Activated CD8-positive, alpha-beta T cell treated with anti-CD3 and anti-CD28 coated beads for 36 hours (primary cell): ENCODE results near the gene STX1A. TPM values are rescaled to one million over a fixed set of nuclear protein-coding genes. Genes with fewer than 3 reads are reported as not detected.
A peak's percentile ranks its signal among the peaks of the same experiment; 100 is the strongest.

ENCODE experiments used
- ATAC-seq: fragments of 200-7000 bp; cut with Tn5 transposase; one replicate; pipeline ENCODE4 v1.10.0; 2021; ENCODE audit warnings: mild to moderate bottlenecking, moderate library complexity
- CTCF ChIA-PET: fragments of 350-600 bp; sonication (Branson Sonifier 250); formaldehyde crosslinking; loops from one replicate; lab custom pipeline; 2021; ENCODE audit warnings: antibody characterized with exemption; lab: Charles Lee
- POLR2A ChIA-PET: fragments of 350-600 bp; sonication (Branson Sonifier 250); formaldehyde crosslinking; loops from one replicate; lab custom pipeline; 2021; ENCODE audit warnings: antibody characterized with exemption; lab: Charles Lee
- DNase-seq: peaks from one replicate; pipeline ENCODE4 v3.0.0-alpha.2; 2020
- H3K27ac Mint-ChIP-seq: one replicate; pipeline ENCODE4 v1.8.0; 2021; ENCODE audit warnings: mild to moderate bottlenecking, mixed read lengths
- H3K27me3 Mint-ChIP-seq: one replicate; pipeline ENCODE4 v1.8.0; 2021; ENCODE audit warnings: mixed read lengths
- H3K36me3 Mint-ChIP-seq: one replicate; pipeline ENCODE4 v1.8.0; 2021; ENCODE audit warnings: low read depth, mixed read lengths
- H3K4me1 Mint-ChIP-seq: one replicate; pipeline ENCODE4 v1.8.0; 2021; ENCODE audit warnings: low read depth, mixed read lengths
- H3K4me3 Mint-ChIP-seq: one replicate; pipeline ENCODE4 v1.8.0; 2021; ENCODE audit warnings: mild to moderate bottlenecking, moderate library complexity, mixed read lengths
- H3K9me3 Mint-ChIP-seq: one replicate; pipeline ENCODE4 v1.8.0; 2021; ENCODE audit warnings: mixed read lengths
- CTCF ChIP-seq: fragments of 200-600 bp; IDR thresholded peaks from one replicate; pipeline ENCODE4 v1.8.0; 2022; ENCODE audit warnings: antibody characterized with exemption, mild to moderate bottlenecking
- intact Hi-C: fragments of 100-400 bp; cut with micrococcal nuclease; formaldehyde crosslinking; loops from one replicate; pipeline ENCODE4 v1.10.0; 2022
- total RNA-seq, 2 experiments: library from RNA; stranded (reverse); gene quantifications; one replicate each; pipeline ENCODE4 v1.2.3, GENCODE V29; 2021

STX1A gene
- total RNA-seq, 2 experiments from 2014 or later, result 11.4 to 11.5 TPM

GRCh38 chr7:73736885-73737284 is 17.4 kb upstream of the STX1A start:
- ChIA-PET POLR2A (interaction anchor here (1.3 to 2.1 kb wide), 2 partner anchors 17 to 40 kb away, joined by 3 to 7 read pairs; partner anchors contain the start of gene STX1A), CTCF (interaction anchor here (1.5 to 5.2 kb wide), 4 partner anchors 36 to 130 kb away, joined by 5 to 84 read pairs (median 12); partner anchors contain the start of gene VPS37D)
- no peak overlapping the region for H3K27ac Mint-ChIP-seq
- no peak for ATAC-seq
- TF ChIP-seq CTCF, result no peak
- H3K9me3 Mint-ChIP-seq, result no peaks in the 10 kb centered on the region
- intact Hi-C loops, result no loop called here
- H3K4me3 Mint-ChIP-seq, result peak overlapping the region; percentile 93
- peaks cover 6% of the 10 kb centered on the region for H3K36me3 Mint-ChIP-seq
- peaks cover 4% of the 10 kb centered on the region for H3K4me1 Mint-ChIP-seq
- no peak for DNase-seq
- H3K27me3 Mint-ChIP-seq, result peaks cover 2% of the 10 kb centered on the region

GRCh38 chr7:73735528-73735905 is 16.0 kb upstream of the STX1A start:
- Mint-ChIP-seq H3K36me3 (peaks cover 6% of the 10 kb centered on the region), H3K27ac (no peak overlapping the region), H3K9me3 (no peaks in the 10 kb centered on the region), H3K27me3 (peaks cover 2% of the 10 kb centered on the region), H3K4me3 (no peak overlapping the region), H3K4me1 (peaks cover 4% of the 10 kb centered on the region)
- POLR2A ChIA-PET, result interaction anchor here (0.6 to 1.4 kb wide), 3 partner anchors 30 to 214 kb away, joined by 3 to 5 read pairs (median 3); partner anchors contain the start of gene BAZ1B
- ATAC-seq, result no peak
- CTCF ChIA-PET, result interaction anchor here (0.7 to 5.2 kb wide), 14 partner anchors 9 to 157 kb away, joined by 3 to 84 read pairs (median 4); partner anchors contain the start of gene TBL2
- TF ChIP-seq CTCF, result no peak
- intact Hi-C loops, result no loop called here
- DNase-seq, result no peak

- Mint-ChIP-seq H3K9me3 (no peaks in the 10 kb centered on the region), H3K27me3 (peaks cover 2% of the 10 kb centered on the region), H3K27ac (peak overlapping the region; percentile 27)
Measured at GRCh38 chr7:73734619-73735527, 15.4 kb upstream of the STX1A start.

GRCh38 chr7:73732397-73732796 is 12.9 kb upstream of the STX1A start:
- intact Hi-C loops, result no loop called here
- Mint-ChIP-seq H3K27me3 (peaks cover 8% of the 10 kb centered on the region), H3K36me3 (peaks cover 6% of the 10 kb centered on the region), H3K27ac (no peak overlapping the region), H3K4me3 (no peak overlapping the region), H3K4me1 (peaks cover 4% of the 10 kb centered on the region), H3K9me3 (no peaks in the 10 kb centered on the region)
- no peak for TF ChIP-seq CTCF
- CTCF ChIA-PET, result interaction anchor here (1.0 to 2.7 kb wide), 2 partner anchors 107 to 126 kb away, joined by 3 to 16 read pairs; partner anchors contain the start of gene MLXIPL
- POLR2A ChIA-PET, result no interaction called here
- no peak for ATAC-seq
- DNase-seq, result no peak

More at GRCh38 chr7:73734619-73735527, 15.4 kb upstream of the STX1A start:
- TF ChIP-seq CTCF, result peak; percentile 69
- ChIA-PET POLR2A (interaction anchor here (0.6 to 1.4 kb wide), 4 partner anchors 17 to 213 kb away, joined by 3 to 5 read pairs (median 3); partner anchors contain the start of gene BAZ1B), CTCF (interaction anchor here (0.6 to 5.2 kb wide), 38 partner anchors 10 to 214 kb away, joined by 3 to 84 read pairs (median 4); partner anchors contain the start of genes METTL27, STX1A, TBL2 and VPS37D)
- DNase-seq (peak; percentile 89), ATAC-seq (peak; percentile 64)
- intact Hi-C loops, result no loop called here
- Mint-ChIP-seq H3K36me3 (peaks cover 6% of the 10 kb centered on the region), H3K4me3 (no peak overlapping the region), H3K4me1 (peaks cover 4% of the 10 kb centered on the region)
